ENCODE results near the gene AQP1. TPM values are rescaled to one million over a fixed set of nuclear protein-coding genes. Genes with fewer than 3 reads are reported as not detected.

Gene AQP1
- total RNA-seq, 1 donor from 2014 or later = 67.8 TPM

- Histone ChIP-seq H3K9ac (ENCODE audit: low read depth in 1 of 3, low read length in 3 of 3) (no peak overlapping the region), H3K4me1 (ENCODE audit: control insufficient read depth in 3 of 3, insufficient read depth in 3 of 3, low read length in 3 of 3) (no peaks in the 10 kb centered on the region), H3K36me3 (ENCODE audit: control insufficient read depth in 3 of 3, insufficient read depth in 3 of 3, low read length in 3 of 3) (no peaks in the 10 kb centered on the region), H3K27ac (ENCODE audit: low read depth, low read length) (no peak overlapping the region), H3K9me3 (ENCODE audit: control insufficient read depth in 3 of 3, low read length in 3 of 3) (no peaks in the 10 kb centered on the region), H3K27me3 (ENCODE audit: control insufficient read depth in 3 of 3, insufficient read depth in 3 of 3, low read length in 3 of 3) (peaks cover 0 to 15% (median 7%) of the 10 kb centered on the region in 3 donors), H3K4me3 (ENCODE audit: low read length in 3 of 3) (no peak overlapping the region)
Observed at GRCh38 chr7:30965883-30966282, 54.2 kb downstream of the AQP1 start.

- no peaks in the 10 kb centered on the region for H3K9me3 ChIP-seq (ENCODE audit: control insufficient read depth in 3 of 3, low read length in 3 of 3)
- no peak overlapping the region for H3K9ac ChIP-seq (ENCODE audit: low read depth in 1 of 3, low read length in 3 of 3)
- H3K27ac ChIP-seq (ENCODE audit: low read depth, low read length) = no peak overlapping the region
- H3K36me3 ChIP-seq (ENCODE audit: control insufficient read depth in 3 of 3, insufficient read depth in 3 of 3, low read length in 3 of 3) = no peaks in the 10 kb centered on the region
- H3K27me3 ChIP-seq (ENCODE audit: control insufficient read depth in 3 of 3, insufficient read depth in 3 of 3, low read length in 3 of 3) = peaks cover 12 to 30% (median 14%) of the 10 kb centered on the region in 3 donors
- no peak overlapping the region for H3K4me3 ChIP-seq (ENCODE audit: low read length in 3 of 3)
- peaks cover 0 to 4% (median 0%) of the 10 kb centered on the region in 3 donors for H3K4me1 ChIP-seq (ENCODE audit: control insufficient read depth in 3 of 3, insufficient read depth in 3 of 3, low read length in 3 of 3)
Observed at GRCh38 chr7:30968294-30968693, 56.6 kb downstream of the AQP1 start.

- H3K27ac ChIP-seq (ENCODE audit: low read depth, low read length) = no peak overlapping the region
- H3K9ac ChIP-seq (ENCODE audit: low read depth in 1 of 3, low read length in 3 of 3) = no peak overlapping the region
- H3K36me3 ChIP-seq (ENCODE audit: control insufficient read depth in 3 of 3, insufficient read depth in 3 of 3, low read length in 3 of 3) = no peaks in the 10 kb centered on the region
- no peak overlapping the region for H3K4me3 ChIP-seq (ENCODE audit: low read length in 3 of 3)
- H3K4me1 ChIP-seq (ENCODE audit: control insufficient read depth in 3 of 3, insufficient read depth in 3 of 3, low read length in 3 of 3) = peaks cover 0 to 4% (median 0%) of the 10 kb centered on the region in 3 donors
- H3K9me3 ChIP-seq (ENCODE audit: control insufficient read depth in 3 of 3, low read length in 3 of 3) = no peaks in the 10 kb centered on the region
- H3K27me3 ChIP-seq (ENCODE audit: control insufficient read depth in 3 of 3, insufficient read depth in 3 of 3, low read length in 3 of 3) = peaks cover 12 to 26% (median 14%) of the 10 kb centered on the region in 3 donors
Observed at GRCh38 chr7:30968747-30969603, 57.3 kb downstream of the AQP1 start.

- Histone ChIP-seq H3K9me3 (ENCODE audit: control insufficient read depth in 3 of 3, low read length in 3 of 3) (no peaks in the 10 kb centered on the region), H3K27me3 (ENCODE audit: control insufficient read depth in 3 of 3, insufficient read depth in 3 of 3, low read length in 3 of 3) (peaks cover 12 to 20% (median 14%) of the 10 kb centered on the region in 3 donors), H3K4me3 (ENCODE audit: low read length in 3 of 3) (no peak overlapping the region), H3K27ac (ENCODE audit: low read depth, low read length) (no peak overlapping the region), H3K4me1 (ENCODE audit: control insufficient read depth in 3 of 3, insufficient read depth in 3 of 3, low read length in 3 of 3) (peaks cover 0 to 4% (median 0%) of the 10 kb centered on the region in 3 donors), H3K36me3 (ENCODE audit: control insufficient read depth in 3 of 3, insufficient read depth in 3 of 3, low read length in 3 of 3) (no peaks in the 10 kb centered on the region), H3K9ac (ENCODE audit: low read depth in 1 of 3, low read length in 3 of 3) (no peak overlapping the region)
Observed at GRCh38 chr7:30969604-30969970, 57.9 kb downstream of the AQP1 start.

- no peak overlapping the region for H3K27ac ChIP-seq (ENCODE audit: low read depth, low read length)
- no peaks in the 10 kb centered on the region for H3K36me3 ChIP-seq (ENCODE audit: control insufficient read depth in 3 of 3, insufficient read depth in 3 of 3, low read length in 3 of 3)
- no peak overlapping the region for H3K4me3 ChIP-seq (ENCODE audit: low read length in 3 of 3)
- H3K9ac ChIP-seq (ENCODE audit: low read depth in 1 of 3, low read length in 3 of 3) = no peak overlapping the region
- H3K4me1 ChIP-seq (ENCODE audit: control insufficient read depth in 3 of 3, insufficient read depth in 3 of 3, low read length in 3 of 3) = peaks cover 0 to 5% (median 0%) of the 10 kb centered on the region in 3 donors
- H3K9me3 ChIP-seq (ENCODE audit: control insufficient read depth in 3 of 3, low read length in 3 of 3) = no peaks in the 10 kb centered on the region
- peaks cover 12 to 19% (median 14%) of the 10 kb centered on the region in 3 donors for H3K27me3 ChIP-seq (ENCODE audit: control insufficient read depth in 3 of 3, insufficient read depth in 3 of 3, low read length in 3 of 3)
Observed at GRCh38 chr7:30970074-30970473, 58.4 kb downstream of the AQP1 start.

- Histone ChIP-seq H3K4me3 (ENCODE audit: low read length in 3 of 3) (no peak overlapping the region), H3K36me3 (ENCODE audit: control insufficient read depth in 3 of 3, insufficient read depth in 3 of 3, low read length in 3 of 3) (no peaks in the 10 kb centered on the region), H3K4me1 (ENCODE audit: control insufficient read depth in 3 of 3, insufficient read depth in 3 of 3, low read length in 3 of 3) (peaks cover 0 to 5% (median 0%) of the 10 kb centered on the region in 3 donors), H3K9me3 (ENCODE audit: control insufficient read depth in 3 of 3, low read length in 3 of 3) (no peaks in the 10 kb centered on the region), H3K27ac (ENCODE audit: low read depth, low read length) (no peak overlapping the region), H3K9ac (ENCODE audit: low read depth in 1 of 3, low read length in 3 of 3) (no peak overlapping the region), H3K27me3 (ENCODE audit: control insufficient read depth in 3 of 3, insufficient read depth in 3 of 3, low read length in 3 of 3) (peaks cover 11 to 19% (median 12%) of the 10 kb centered on the region in 3 donors)
Observed at GRCh38 chr7:30970594-30971094, 59.0 kb downstream of the AQP1 start.

GRCh38 chr7:30971440-30971839 lies 59.8 kb downstream of the AQP1 start:
- Histone ChIP-seq H3K27me3 (ENCODE audit: control insufficient read depth in 3 of 3, insufficient read depth in 3 of 3, low read length in 3 of 3) (peaks cover 9 to 19% (median 12%) of the 10 kb centered on the region in 3 donors), H3K4me1 (ENCODE audit: control insufficient read depth in 3 of 3, insufficient read depth in 3 of 3, low read length in 3 of 3) (peaks cover 0 to 5% (median 0%) of the 10 kb centered on the region in 3 donors), H3K27ac (ENCODE audit: low read depth, low read length) (no peak overlapping the region), H3K9me3 (ENCODE audit: control insufficient read depth in 3 of 3, low read length in 3 of 3) (no peaks in the 10 kb centered on the region), H3K36me3 (ENCODE audit: control insufficient read depth in 3 of 3, insufficient read depth in 3 of 3, low read length in 3 of 3) (no peaks in the 10 kb centered on the region), H3K4me3 (ENCODE audit: low read length in 3 of 3) (no peak overlapping the region), H3K9ac (ENCODE audit: low read depth in 1 of 3, low read length in 3 of 3) (no peak overlapping the region)

GRCh38 chr7:30971840-30972563 lies 60.3 kb downstream of the AQP1 start:
- H3K9ac ChIP-seq (ENCODE audit: low read depth in 1 of 3, low read length in 3 of 3) = no peak overlapping the region
- peaks cover 0 to 5% (median 0%) of the 10 kb centered on the region in 3 donors for H3K4me1 ChIP-seq (ENCODE audit: control insufficient read depth in 3 of 3, insufficient read depth in 3 of 3, low read length in 3 of 3)
- H3K9me3 ChIP-seq (ENCODE audit: control insufficient read depth in 3 of 3, low read length in 3 of 3) = no peaks in the 10 kb centered on the region
- no peak overlapping the region for H3K27ac ChIP-seq (ENCODE audit: low read depth, low read length)
- H3K4me3 ChIP-seq (ENCODE audit: low read length in 3 of 3) = no peak overlapping the region
- H3K36me3 ChIP-seq (ENCODE audit: control insufficient read depth in 3 of 3, insufficient read depth in 3 of 3, low read length in 3 of 3) = no peaks in the 10 kb centered on the region
- peaks cover 9 to 19% (median 12%) of the 10 kb centered on the region in 3 donors for H3K27me3 ChIP-seq (ENCODE audit: control insufficient read depth in 3 of 3, insufficient read depth in 3 of 3, low read length in 3 of 3)

- H3K4me3 ChIP-seq (ENCODE audit: low read length in 3 of 3) = no peak overlapping the region
Observed at GRCh38 chr7:30973292-30973691, 61.6 kb downstream of the AQP1 start.

More at GRCh38 chr7:30973292-30973691, 61.6 kb downstream of the AQP1 start:
- Histone ChIP-seq H3K9me3 (ENCODE audit: control insufficient read depth in 3 of 3, low read length in 3 of 3) (no peaks in the 10 kb centered on the region), H3K36me3 (ENCODE audit: control insufficient read depth in 3 of 3, insufficient read depth in 3 of 3, low read length in 3 of 3) (no peaks in the 10 kb centered on the region), H3K27me3 (ENCODE audit: control insufficient read depth in 3 of 3, insufficient read depth in 3 of 3, low read length in 3 of 3) (peaks cover 12 to 19% (median 12%) of the 10 kb centered on the region in 3 donors), H3K27ac (ENCODE audit: low read depth, low read length) (no peak overlapping the region), H3K4me1 (ENCODE audit: control insufficient read depth in 3 of 3, insufficient read depth in 3 of 3, low read length in 3 of 3) (peaks cover 0 to 5% (median 0%) of the 10 kb centered on the region in 3 donors), H3K9ac (ENCODE audit: low read depth in 1 of 3, low read length in 3 of 3) (no peak overlapping the region)
